AML-193 (cell line): ENCODE results near the gene SYN1.
A peak's percentile ranks its signal among the peaks of the same experiment; 100 is the strongest.
"Not testable (repeated sequence)": the region's sequence is repeated elsewhere in the genome, so short reads cannot be mapped to it uniquely, and the experiment has no call there.

Source experiments
- DNase-seq, 2 experiments: peaks; one replicate each; lab custom pipeline; 2025; lab: John Stamatoyannopoulos, UW

The SYN1 gene

GRCh38 chrX:47619486-47620302 lies at the start of gene SYN1:
SYN1 (minus strand) TSS chrX:47619857; CDS start chrX:47619728, 129 bp downstream.
- DNase-seq = peak in 1 of 2 experiments; percentile 31

- DNase-seq = not testable (repeated sequence)
Observed at GRCh38 chrX:47665797-47666196, 46.1 kb upstream of the SYN1 start.

GRCh38 chrX:47664737-47665136 lies 45.1 kb upstream of the SYN1 start:
- no peak for DNase-seq

- DNase-seq = no peak
Observed at GRCh38 chrX:47662144-47662657, 42.5 kb upstream of the SYN1 start.

GRCh38 chrX:47661539-47661938 lies 41.9 kb upstream of the SYN1 start:
- no peak for DNase-seq

- DNase-seq = no peak
Observed at GRCh38 chrX:47659421-47659726, 39.7 kb upstream of the SYN1 start.

- DNase-seq = peak; percentile 61 to 65
Observed at GRCh38 chrX:47658684-47659420, 39.2 kb upstream of the SYN1 start, which contains the start of gene UXT. UXT (minus strand) TSS chrX:47659180; CDS start chrX:47658927, 253 bp downstream.

- no peak for DNase-seq
Observed at GRCh38 chrX:47658301-47658683, 38.6 kb upstream of the SYN1 start.

- no peak for DNase-seq
Observed at GRCh38 chrX:47651043-47651905, 31.6 kb upstream of the SYN1 start.

- DNase-seq = peak; percentile 76 to 79
Observed at GRCh38 chrX:47650164-47651042, 30.7 kb upstream of the SYN1 start, which contains the start of gene ELK1. ELK1 (minus strand) TSS chrX:47650563; CDS start chrX:47641441, 9,122 bp downstream.

- DNase-seq = no peak
Observed at GRCh38 chrX:47649781-47650163, 30.1 kb upstream of the SYN1 start.

GRCh38 chrX:47649271-47649670 lies 29.6 kb upstream of the SYN1 start:
- DNase-seq = no peak

- no peak for DNase-seq
Observed at GRCh38 chrX:47648376-47648775, 28.7 kb upstream of the SYN1 start.

- no peak for DNase-seq
Observed at GRCh38 chrX:47646636-47647035, 27.0 kb upstream of the SYN1 start.

- no peak for DNase-seq
Observed at GRCh38 chrX:47645530-47645929, 25.9 kb upstream of the SYN1 start.

GRCh38 chrX:47644557-47645091 lies 25.0 kb upstream of the SYN1 start:
- DNase-seq = peak; percentile 20 to 36

- DNase-seq = peak in 1 of 2 experiments; percentile 11
Observed at GRCh38 chrX:47643926-47644325, 24.3 kb upstream of the SYN1 start.

- DNase-seq = no peak
Observed at GRCh38 chrX:47638816-47639215, 19.2 kb upstream of the SYN1 start.

- DNase-seq = peak in 1 of 2 experiments; percentile 26
Observed at GRCh38 chrX:47637546-47638195, 18.0 kb upstream of the SYN1 start.
